ENCODE measurements around the gene DDX42.

DNA sequence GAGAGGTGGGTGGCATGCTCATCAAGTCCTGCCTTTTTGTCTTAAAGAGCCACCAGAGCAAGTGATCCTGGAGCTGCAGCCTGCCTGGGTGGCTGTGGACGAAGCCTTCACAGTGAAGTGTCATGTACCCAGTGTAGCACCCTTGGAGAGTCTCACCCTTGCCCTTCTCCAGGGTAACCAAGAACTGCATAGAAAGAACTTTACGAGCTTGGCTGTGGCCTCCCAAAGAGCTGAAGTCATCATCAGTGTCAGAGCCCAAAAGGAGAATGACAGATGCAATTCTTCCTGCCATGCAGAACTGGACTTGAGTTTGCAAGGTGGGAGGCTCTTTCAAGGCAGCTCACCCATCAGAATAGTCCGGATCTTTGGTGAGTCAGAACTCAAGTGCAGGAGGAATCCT lies 85.3 kb downstream of the DDX42 start:
- TF ChIP-seq, protein P1, sequence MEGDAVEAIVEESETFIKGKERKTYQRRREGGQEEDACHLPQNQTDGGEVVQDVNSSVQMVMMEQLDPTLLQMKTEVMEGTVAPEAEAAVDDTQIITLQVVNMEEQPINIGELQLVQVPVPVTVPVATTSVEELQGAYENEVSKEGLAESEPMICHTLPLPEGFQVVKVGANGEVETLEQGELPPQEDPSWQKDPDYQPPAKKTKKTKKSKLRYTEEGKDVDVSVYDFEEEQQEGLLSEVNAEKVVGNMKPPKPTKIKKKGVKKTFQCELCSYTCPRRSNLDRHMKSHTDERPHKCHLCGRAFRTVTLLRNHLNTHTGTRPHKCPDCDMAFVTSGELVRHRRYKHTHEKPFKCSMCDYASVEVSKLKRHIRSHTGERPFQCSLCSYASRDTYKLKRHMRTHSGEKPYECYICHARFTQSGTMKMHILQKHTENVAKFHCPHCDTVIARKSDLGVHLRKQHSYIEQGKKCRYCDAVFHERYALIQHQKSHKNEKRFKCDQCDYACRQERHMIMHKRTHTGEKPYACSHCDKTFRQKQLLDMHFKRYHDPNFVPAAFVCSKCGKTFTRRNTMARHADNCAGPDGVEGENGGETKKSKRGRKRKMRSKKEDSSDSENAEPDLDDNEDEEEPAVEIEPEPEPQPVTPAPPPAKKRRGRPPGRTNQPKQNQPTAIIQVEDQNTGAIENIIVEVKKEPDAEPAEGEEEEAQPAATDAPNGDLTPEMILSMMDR (IDR thresholded peaks at IDR 0.05): no peak
- TF ChIP-seq POLR2A (IDR thresholded peaks at IDR 0.05): no peak

Measured in esophagus squamous epithelium (tissue), 4 donors.